ENCODE measurements around the gene PLA2G2D.

PLA2G2D gene

GRCh38 chr1:20083178-20083944 is 36.0 kb downstream of the PLA2G2D start:
- DNase-seq = no peak

DNA sequence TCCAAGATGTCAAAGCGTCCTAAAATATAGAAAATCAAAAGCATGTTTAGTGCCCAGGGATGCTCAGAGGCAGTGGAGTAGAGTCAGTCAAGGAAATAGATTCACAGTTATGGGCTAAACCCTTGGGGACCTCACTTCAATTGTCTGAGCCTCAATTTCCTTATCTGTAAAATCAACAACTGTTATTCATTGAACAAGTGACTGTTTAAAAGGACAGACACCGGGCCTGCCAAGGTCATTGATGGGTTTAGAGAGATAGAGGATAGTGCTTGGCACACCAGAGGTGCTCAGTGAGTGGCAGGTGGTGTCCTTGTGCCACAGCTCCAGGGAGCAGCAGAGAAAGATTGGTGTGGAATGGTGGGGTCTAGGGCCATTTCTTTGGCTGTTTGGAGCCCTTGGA is 36.6 kb downstream of the PLA2G2D start:
- DNase-seq = no peak

DNA sequence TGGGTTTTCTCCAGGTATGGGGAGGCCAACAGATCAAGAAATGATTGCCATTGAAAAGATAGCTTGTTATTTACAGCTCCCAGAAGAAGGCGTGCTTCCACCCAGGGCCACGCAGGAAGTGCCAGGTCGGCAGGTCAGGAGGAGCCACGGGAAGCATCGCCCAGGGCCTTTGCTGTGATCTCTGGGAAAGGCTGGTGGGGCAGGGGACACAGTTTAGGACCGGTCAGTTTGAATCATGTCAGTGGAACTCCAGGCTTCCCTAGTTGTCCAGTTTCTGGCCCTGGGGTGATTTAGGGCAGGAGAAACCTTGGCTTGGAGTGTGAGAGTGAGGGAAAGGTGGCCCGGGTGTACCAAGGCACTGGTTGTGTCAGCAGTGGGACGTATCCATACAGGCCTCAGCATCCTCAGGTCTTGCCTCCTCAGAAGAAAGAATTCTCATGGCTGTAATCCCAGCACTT is 38.0 kb downstream of the PLA2G2D start:
- no peak for DNase-seq

DNA sequence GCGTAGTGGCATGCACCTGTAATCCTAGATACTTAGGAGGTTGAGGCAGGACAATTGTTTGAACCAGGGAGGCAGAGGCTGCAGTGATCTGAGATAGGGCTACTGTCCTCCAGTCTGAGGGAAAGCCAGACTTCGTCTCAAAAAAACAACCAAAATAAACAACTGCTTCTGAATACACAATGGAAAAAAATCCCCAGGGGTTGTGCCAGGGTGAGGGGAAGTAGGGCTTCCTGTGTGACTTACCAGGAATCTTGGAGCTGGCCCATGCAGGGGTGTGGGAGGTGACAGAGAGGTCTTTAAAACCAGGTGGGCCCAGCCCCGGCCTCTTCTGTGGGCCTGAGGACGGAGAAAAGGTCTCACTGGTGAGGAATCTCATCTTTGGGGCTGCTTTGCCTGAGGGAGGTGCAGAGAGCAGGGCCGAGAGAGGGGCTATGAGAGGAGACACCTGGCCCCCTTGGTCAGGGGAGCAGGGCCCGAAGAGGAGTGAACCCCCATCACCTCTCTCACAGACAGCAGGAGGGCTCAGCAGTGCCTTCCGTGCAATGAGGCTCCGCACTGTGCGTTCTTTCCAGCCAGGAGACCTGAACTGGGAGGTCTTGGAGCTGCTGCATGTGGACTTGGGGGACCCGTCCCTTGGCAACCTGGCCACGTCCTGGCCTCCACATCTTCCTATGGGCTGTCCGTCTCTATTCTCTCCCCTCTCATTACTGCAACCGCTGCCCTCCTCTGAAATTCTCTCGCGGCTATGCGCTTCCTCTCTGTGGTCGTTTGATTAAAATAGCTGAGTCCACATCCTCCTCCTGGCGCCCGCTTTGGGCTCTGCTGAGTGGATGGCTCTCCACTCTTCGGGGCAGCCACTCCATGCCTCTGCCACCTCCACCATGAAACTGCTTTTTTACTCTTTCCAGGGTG is 38.6 kb downstream of the PLA2G2D start:
- no peak for DNase-seq

- DNase-seq = no peak
Measured at GRCh38 chr1:20079661-20080305, 39.6 kb downstream of the PLA2G2D start.

- no peak for DNase-seq
Measured at GRCh38 chr1:20078711-20079110, 40.6 kb downstream of the PLA2G2D start.

DNA sequence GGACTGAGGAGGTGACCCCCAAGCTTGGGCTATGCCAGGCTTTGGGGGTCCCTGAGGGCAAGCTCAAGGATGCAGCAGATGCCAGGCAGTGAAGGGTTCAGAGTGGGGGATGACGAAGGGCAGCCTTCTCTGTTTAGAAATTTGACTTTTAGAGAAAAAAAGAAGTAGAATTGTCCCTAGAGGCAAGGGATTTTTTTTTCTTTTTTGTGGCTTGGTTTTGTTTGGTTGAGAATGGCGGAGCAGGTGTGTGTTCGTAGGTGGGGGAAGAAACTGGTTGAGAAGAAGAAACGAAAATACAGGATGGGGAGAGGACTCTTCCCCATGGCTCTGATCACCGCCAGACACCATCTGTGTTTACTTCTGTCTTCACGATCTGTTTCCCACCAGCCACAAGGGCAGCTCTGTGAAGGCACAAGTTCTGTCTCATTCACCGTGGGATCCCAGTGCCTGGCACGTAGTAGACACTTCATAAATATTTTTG is 41.1 kb downstream of the PLA2G2D start:
- no peak for DNase-seq

DNA sequence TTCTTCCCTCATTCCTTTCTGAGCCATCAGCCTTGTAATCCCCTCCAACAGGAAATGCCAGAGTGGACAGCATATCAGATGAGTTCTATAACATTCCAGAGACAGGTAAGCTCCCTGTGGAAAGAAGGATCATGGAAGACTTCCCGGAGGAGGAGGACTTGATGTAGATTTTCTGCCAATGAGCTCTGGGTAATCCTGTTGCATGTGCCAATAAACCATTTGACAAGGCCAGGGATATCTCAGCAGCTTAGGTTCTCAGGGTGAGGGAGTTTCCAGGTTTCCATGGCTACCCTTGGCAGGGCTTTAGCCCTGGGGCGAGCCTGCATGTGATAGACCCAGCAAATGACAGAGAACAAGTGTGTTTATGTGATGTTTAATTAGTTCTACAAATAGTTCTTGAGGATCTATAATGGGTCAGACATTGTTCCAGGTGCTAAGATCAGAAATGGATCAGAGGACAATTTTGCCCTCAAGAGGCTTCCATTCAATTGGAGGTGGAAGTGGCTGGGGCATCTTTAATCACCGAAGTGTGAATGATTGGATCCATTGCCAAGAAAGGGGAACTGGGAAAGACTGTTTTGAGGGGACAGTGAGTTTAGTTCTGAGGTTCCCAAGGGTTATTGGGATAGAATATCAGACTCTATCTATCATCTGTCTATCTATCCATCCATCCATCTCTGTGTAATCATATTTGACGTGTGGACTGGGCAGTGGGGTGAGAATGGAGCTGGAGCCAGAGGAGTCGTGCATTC is 42.5 kb downstream of the PLA2G2D start:
- DNase-seq = no peak

DNA sequence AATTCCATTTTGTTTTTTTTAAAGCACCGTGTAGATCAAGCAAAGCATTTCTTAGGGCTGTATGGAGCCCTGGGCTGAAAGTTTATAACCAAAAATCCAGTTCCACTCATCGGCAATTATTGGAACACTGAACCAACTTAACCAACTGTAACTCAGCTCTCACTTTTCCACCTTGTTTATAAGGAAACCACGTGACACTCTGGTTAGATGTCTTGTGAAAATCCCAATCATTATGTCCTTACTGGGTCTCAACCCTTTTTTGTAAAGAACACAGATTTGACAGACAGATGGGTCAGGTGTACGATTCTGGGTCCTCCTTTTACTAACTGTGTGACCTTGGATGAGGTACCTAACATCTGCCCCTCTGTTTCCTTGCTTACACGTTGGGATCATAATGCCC is 43.1 kb downstream of the PLA2G2D start:
- DNase-seq = no peak

DNA sequence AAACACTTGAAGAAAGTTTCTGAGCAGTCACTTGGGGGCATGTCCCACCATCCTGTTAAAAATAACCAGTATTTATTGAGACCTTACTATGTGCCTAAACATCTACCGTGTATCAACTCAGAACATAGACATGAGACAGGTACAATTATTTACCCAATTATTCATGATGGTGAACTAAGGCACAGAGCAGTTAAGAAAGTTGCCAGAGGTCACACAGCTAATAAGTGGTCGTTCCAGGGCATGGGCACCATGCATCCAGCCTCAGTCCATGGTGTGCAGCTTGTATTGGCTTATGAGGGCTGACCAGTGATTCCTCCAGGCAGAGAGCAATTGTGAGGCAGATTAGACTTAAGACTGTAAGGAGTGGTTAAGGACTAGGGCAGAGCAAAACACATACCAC is 44.0 kb downstream of the PLA2G2D start:
- no peak for DNase-seq

- DNase-seq = no peak
Measured at GRCh38 chr1:20074725-20075171, 44.6 kb downstream of the PLA2G2D start.

- DNase-seq = no peak
Measured at GRCh38 chr1:20074055-20074724, 45.1 kb downstream of the PLA2G2D start.

DNA sequence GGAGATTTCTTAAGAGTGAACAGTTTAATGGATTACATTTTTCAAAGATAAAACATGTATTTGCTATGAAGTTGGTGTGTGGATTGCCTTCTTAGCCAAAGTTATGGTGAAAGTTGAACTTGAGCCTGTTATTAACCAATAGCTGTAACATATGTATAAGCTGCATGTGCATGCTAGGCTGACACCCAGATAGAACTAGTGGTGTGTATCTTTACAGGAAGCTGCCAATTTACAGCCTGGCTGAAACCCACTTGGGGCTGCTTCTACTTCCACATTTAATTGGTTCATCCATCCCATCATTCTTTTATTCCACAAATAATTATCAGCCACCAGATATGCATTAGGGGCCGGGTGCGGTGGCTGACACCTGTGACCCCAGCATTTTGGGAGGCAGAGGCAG is 46.1 kb downstream of the PLA2G2D start:
- DNase-seq = no peak

- no peak for DNase-seq
Measured at GRCh38 chr1:20072771-20073170, 46.6 kb downstream of the PLA2G2D start.

GRCh38 chr1:20071416-20071815 is 47.9 kb downstream of the PLA2G2D start:
- no peak for DNase-seq

DNA sequence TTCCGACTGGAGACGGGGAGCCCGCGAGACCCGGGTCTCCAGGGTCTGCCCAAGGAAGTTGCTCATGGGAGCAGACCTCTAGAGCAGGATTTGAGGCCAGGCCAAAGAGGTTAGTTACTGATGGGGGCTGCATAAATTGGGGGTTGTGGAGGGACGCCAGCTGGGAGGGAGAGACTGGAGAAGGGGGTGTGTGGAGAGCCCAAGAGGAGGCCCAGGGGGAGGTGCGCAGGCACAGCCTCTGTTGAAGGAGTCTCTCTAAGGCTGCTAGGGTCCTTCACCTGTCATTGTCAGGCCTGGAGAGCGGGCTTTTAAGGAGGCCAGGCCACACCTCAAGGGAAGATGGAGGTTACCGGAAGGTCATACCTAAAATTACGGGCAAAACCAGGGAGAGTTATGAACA is 49.0 kb downstream of the PLA2G2D start:
- no peak for DNase-seq

DNA sequence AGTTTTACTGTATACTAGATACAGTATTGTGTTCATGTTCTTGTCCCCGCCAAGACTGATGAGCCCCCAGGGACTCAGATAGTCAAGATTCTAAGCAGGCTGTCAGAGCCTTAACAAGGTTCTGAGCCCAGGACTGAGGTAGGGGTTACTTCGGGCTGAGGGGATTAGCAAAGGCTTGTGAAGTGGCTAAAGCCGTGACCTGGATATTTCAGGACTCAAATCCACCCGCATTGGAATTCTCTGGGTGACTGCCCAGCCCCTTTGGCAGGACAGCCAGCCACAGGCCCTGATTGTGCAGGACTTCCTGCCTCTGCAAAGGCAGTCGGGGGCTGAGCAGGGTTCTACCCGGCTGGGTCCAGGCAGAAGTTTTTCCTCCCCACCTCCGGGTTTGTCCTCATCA is 49.5 kb downstream of the PLA2G2D start, which contains the start of gene PLA2G5:
TSS of gene PLA2G5 (plus strand) at position 321 of the 400 bp plus-strand sequence. CDS start 14,637 bp downstream, outside the sequence.
- DNase-seq = no peak

GRCh38 chr1:20068722-20069121 is 50.6 kb downstream of the PLA2G2D start:
- no peak for DNase-seq

- DNase-seq = no peak
Measured at GRCh38 chr1:20063861-20064292, 55.5 kb downstream of the PLA2G2D start.
